ENCODE data around the gene METTL16. TPM values are rescaled to one million over a fixed set of nuclear protein-coding genes. Genes with fewer than 3 reads are reported as not detected.
"Not testable (repeated sequence)": the region's sequence is repeated elsewhere in the genome, so short reads cannot be mapped to it uniquely, and the experiment has no call there.

The METTL16 gene
- total and polyA plus RNA-seq, 2 of the 8 experiments (the other 6 are each of a cell fraction or from before 2014, with no cell fraction given) = 22.8 to 59.4 TPM

DNA sequence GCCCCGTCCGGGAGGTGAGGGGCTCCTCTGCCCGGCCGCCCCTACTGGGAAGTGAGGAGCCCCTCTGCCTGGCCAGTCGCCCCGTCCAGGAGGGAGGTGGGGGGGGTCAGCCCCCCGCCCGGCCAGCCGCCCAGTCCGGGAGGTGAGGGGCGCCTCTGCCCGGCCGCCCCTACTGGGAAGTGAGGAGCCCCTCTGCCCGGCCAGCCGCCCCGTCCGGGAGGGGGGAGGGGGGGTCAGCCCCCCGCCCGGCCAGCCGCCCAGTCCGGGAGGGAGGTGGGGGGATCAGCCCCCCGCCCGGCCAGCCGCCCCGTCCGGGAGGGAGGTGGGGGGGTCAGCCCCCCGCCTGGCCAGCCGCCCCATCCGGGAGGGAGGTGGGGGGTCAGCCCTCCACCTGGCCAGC is 64.2 kb downstream of the METTL16 start:
- H3K4me1 ChIP-seq (replicated peaks in 1 of 4; ENCODE audit: control insufficient read depth in 3 of 4, insufficient read depth in 4 of 4, low read length in 3 of 4); H3K56ac ChIP-seq (replicated peaks; ENCODE audit: insufficient read length, low read depth, low read length); H2BK5ac ChIP-seq (ENCODE audit: low read depth, low read length); H3K4me3 ChIP-seq (ENCODE audit: extremely low read depth in 1 of 4, insufficient read depth in 2 of 4, low read depth in 3 of 4, low read length in 4 of 4); H3K36me3 ChIP-seq (ENCODE audit: control insufficient read depth in 2 of 4, insufficient read depth in 4 of 4, low read length in 3 of 4); H4K8ac ChIP-seq (ENCODE audit: extremely low read depth, insufficient read depth, low read length); DNase-seq (ENCODE audit: low read depth in 1 of 2, low spot score in 2 of 2); H2BK120ac ChIP-seq (replicated peaks; ENCODE audit: low read depth, low read length); H3K9ac ChIP-seq (replicated peaks in 1 of 4; ENCODE audit: extremely low read depth in 1 of 4, low read depth in 3 of 4, low read length in 3 of 4); H3K4ac ChIP-seq (replicated peaks; ENCODE audit: insufficient read length, low read depth, low read length); H3K27me3 ChIP-seq (replicated peaks in 1 of 4; ENCODE audit: control insufficient read depth in 3 of 4, extremely low read depth in 1 of 4, insufficient read depth in 3 of 4, low read length in 3 of 4); H4K5ac ChIP-seq (ENCODE audit: insufficient read length, low read depth, low read length); H3K23ac ChIP-seq (ENCODE audit: insufficient read length); H3K4me2 ChIP-seq (ENCODE audit: insufficient read depth in 1 of 2, low read depth in 2 of 2, low read length in 2 of 2); H2BK12ac ChIP-seq (ENCODE audit: low read depth, low read length); POLR2A ChIA-PET (ENCODE audit: partially characterized antibody); H4K20me1 ChIP-seq (replicated peaks in 1 of 2; ENCODE audit: control insufficient read depth in 1 of 2, insufficient read depth in 2 of 2, low read length in 2 of 2); H3K9me3 ChIP-seq (ENCODE audit: insufficient read depth in 2 of 2, low read depth in 1 of 2, low read length in 1 of 2); H2BK15ac ChIP-seq (ENCODE audit: low read length); CTCF ChIA-PET (ENCODE audit: partially characterized antibody); H3K79me1 ChIP-seq (ENCODE audit: low read depth, low read length); H2BK20ac ChIP-seq (ENCODE audit: low read length); H3K18ac ChIP-seq (ENCODE audit: extremely low read depth, low read length); H3K27ac ChIP-seq (ENCODE audit: low read depth, low read length); H2AFZ ChIP-seq (ENCODE audit: low read length); H4K91ac ChIP-seq (replicated peaks; ENCODE audit: insufficient read length, low read length); FAIRE-seq; H3K14ac ChIP-seq (ENCODE audit: insufficient read length); H3K23me2 ChIP-seq (ENCODE audit: low read depth, low read length); H2AK5ac ChIP-seq (ENCODE audit: low read depth, low read length); H3K79me2 ChIP-seq (ENCODE audit: control insufficient read depth in 1 of 2, insufficient read depth in 2 of 2, low read length in 2 of 2): not testable (repeated sequence)
- no CpG with 5 or more reads among the region's 29 CpGs for WGBS, 2 experiments (ENCODE audit: extremely low coverage in 1 of 2, insufficient coverage in 1 of 2, insufficient read length in 1 of 2, insufficient replicate concordance in 2 of 2, low coverage in 1 of 2, low lambda C conversion rate in 2 of 2, missing lambda C conversion rate in 1 of 2)
